IPS-18c (cell line): Measurements from ENCODE around the gene PFKFB4.

ENCODE experiments used
- H3K4me3 ChIP-seq: 2 replicates; pipeline ENCODE4 v1.7.0; 2013; ENCODE audit warnings: low read depth, mild to moderate bottlenecking, low read length, moderate library complexity; ENCODE audit not compliant: insufficient read depth
- H3K9me3 ChIP-seq: one replicate; pipeline ENCODE4 v1.6.1; 2013; ENCODE audit warnings: mild to moderate bottlenecking, low read length, moderate library complexity; ENCODE audit not compliant: control insufficient read depth, insufficient read depth

The PFKFB4 gene

DNA sequence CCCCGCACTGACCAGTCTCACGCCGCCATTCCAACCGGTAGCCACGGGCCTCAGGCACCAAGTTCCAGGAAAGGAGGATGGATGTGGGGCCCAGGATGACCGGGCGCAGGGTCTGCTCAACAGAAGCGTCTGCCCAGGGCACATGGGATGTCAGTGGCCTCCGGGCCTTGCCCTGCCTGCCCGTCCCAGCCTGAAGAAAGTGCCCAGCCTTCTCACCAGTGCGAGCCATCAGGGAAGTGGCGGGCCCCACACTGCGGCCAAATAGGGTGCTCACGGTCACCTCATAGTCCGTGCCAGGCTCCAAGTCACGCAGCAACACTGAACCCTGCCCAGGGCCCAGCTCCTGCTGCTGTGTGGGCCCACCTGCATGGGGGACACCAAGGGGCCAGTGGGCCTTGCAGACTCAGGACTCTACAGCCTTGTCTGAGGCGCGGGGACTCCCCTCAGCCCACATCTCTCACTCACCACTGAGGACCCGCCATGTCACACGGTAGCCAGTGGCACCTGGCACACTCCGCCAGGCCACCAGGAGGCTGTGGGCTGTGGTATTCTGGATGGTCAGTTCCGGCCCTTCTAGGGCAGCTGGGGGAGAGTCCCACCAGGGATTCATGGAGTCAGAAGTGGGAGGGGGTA, 35.4 kb upstream of the PFKFB4 start:
- H3K9me3 ChIP-seq = peaks cover 2% of the 10 kb centered on the region
- H3K4me3 ChIP-seq = no peak overlapping the region

GRCh38 chr3:48591436-48591835, 34.8 kb upstream of the PFKFB4 start:
- Histone ChIP-seq H3K9me3 (peaks cover 2% of the 10 kb centered on the region), H3K4me3 (no peak overlapping the region)

- H3K4me3 ChIP-seq = no peak overlapping the region
- peaks cover 2% of the 10 kb centered on the region for H3K9me3 ChIP-seq
Measured at GRCh38 chr3:48588230-48588629, 31.6 kb upstream of the PFKFB4 start.

DNA sequence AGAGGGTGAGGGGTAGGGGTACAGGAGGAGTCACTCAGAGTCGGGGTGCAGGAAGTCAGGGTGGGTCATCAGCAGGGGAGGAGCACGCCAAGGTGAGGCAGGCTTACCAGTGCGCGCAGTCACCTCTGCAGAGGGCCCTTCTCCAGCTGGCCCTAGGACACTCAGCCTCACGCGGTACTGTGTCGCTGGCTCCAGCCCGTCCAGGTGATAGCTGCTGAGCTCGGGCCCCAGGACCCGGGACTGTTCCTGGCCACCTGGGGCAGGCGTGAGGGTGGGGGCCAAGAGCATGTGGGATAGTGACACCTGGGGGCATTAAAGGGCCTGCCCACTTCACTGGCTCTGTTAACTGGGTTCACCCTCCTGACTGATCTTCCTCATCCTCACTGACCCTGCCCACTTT, 31.1 kb upstream of the PFKFB4 start:
- no peak overlapping the region for H3K4me3 ChIP-seq
- peaks cover 2% of the 10 kb centered on the region for H3K9me3 ChIP-seq

- H3K9me3 ChIP-seq = no peaks in the 10 kb centered on the region
Measured at GRCh38 chr3:48585411-48585810, 28.8 kb upstream of the PFKFB4 start.

GRCh38 chr3:48584836-48585235, 28.2 kb upstream of the PFKFB4 start:
- no peak overlapping the region for H3K4me3 ChIP-seq

More at GRCh38 chr3:48585411-48585810, 28.8 kb upstream of the PFKFB4 start:
- no peak overlapping the region for H3K4me3 ChIP-seq

GRCh38 chr3:48581621-48582481, 25.2 kb upstream of the PFKFB4 start:
- H3K4me3 ChIP-seq = no peak overlapping the region
- no peaks in the 10 kb centered on the region for H3K9me3 ChIP-seq

More at GRCh38 chr3:48584836-48585235, 28.2 kb upstream of the PFKFB4 start:
- H3K9me3 ChIP-seq = no peaks in the 10 kb centered on the region

DNA sequence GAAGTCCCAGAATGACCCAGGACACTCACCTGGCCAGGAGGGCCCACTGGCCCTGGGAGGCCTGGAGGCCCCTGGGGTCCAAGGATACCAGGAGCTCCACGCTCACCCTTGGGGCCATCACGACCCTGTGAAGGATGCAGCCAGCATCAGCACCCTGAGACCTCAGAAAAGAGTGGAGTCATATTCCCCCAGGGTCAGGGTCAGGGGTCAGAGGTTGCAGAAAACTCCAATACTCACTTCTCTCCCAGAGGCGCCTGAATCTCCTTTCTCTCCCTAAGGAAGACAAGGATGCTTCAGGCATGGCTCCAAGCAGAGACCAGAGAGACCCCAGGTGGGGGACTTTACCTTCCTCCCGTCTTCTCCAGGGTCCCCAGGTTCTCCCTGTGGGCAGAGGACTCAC, 20.0 kb upstream of the PFKFB4 start:
- Histone ChIP-seq H3K9me3 (no peaks in the 10 kb centered on the region), H3K4me3 (no peak overlapping the region)

GRCh38 chr3:48575366-48575765, 18.8 kb upstream of the PFKFB4 start:
- Histone ChIP-seq H3K4me3 (no peak overlapping the region), H3K9me3 (no peaks in the 10 kb centered on the region)

DNA sequence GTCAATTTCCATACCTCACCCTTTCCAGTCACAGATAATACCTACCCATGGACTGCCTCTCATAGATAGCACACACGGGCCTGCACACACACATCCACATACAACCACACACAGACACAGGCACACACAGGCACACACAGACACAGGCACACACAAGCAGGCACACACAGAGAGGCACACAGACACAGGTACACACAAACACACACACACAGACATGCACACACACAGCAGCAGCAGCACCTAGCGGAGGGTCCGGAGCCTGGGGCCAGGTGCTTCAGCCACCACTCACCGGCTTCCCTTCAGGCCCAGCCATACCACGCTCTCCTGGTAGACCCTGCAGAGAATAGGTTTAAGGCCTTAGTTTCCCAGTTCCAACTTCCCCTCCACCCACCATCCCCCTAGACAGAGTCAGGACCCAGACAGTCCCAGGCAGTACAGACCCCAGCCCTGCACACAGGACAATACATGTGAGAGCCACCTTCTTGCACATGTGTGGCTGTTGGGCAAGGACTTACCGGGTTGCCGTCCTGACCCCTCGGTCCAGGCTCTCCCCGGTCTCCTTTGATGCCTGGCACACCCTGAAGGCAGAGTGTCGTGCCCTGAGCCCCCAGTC, 17.5 kb upstream of the PFKFB4 start:
- Histone ChIP-seq H3K4me3 (no peak overlapping the region), H3K9me3 (no peaks in the 10 kb centered on the region)

DNA sequence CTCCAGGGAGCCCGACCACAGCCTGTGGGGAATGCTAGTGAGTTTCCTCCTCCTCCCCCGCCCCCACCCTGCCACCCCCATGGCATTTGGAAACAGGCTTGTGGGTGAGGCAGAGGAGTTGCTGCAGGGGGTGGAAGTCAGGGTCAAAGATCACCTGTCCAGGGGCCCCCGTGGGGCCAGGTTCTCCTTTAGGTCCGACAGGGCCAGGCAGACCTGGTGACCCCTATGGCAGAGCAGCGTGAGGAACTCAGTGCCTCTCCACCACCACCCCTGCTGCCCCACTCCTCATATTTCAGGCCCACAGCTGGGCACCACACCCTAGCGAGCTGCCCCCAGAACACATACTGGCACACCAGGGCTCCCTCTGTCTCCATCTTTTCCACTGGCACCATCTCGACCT, 15.9 kb upstream of the PFKFB4 start:
- no peaks in the 10 kb centered on the region for H3K9me3 ChIP-seq
- H3K4me3 ChIP-seq = no peak overlapping the region

DNA sequence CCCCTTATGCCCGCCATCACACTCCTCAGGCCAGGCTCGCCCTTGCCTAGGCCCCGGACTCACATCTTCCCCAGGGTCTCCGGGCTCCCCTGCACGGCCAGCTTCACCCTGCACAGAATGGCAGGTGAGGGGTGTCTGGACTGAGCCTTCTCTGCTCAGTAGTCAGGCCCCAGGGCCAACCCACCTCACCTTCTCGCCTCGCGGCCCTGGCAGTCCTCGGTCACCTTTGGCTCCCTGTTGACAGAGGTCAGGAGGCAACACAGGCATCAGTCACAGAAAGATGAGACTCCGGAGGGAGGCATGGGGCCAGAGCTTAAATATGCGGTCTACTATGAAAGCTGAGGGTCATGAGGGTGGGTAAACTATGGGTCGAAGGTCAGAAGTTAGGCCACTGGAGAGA, 15.3 kb upstream of the PFKFB4 start:
- H3K4me3 ChIP-seq = no peak overlapping the region
- H3K9me3 ChIP-seq = no peaks in the 10 kb centered on the region

DNA sequence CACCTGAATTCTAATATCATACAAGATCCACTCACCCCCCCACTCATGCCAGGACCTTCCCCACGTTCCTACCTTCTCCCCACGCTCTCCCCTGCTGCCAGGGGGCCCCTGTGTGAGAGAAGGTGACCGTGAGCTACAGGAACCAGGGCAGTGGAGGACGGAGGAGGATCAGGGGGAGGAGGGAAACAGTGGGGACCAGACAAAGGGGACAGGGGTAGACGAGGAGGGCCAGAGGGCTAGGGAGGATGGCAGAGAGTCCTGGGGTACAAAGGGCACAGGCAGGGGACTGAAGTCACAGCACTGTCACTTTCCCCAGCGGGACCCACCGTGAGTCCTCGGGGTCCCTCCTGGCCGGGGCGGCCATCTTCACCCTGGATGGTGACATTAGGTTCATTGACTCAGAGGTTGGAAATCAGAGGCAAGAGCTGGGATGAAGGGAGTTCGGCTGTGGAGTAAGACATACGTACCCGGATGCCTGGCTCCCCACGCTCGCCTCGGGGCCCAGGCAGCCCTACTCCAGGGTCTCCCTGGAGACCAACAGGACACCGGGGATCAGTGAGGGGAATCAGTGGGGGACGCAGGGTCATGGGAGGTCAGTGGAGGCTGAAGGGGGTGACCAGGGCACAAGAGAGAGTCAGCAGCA, 13.3 kb upstream of the PFKFB4 start:
- Histone ChIP-seq H3K9me3 (no peaks in the 10 kb centered on the region), H3K4me3 (no peak overlapping the region)

GRCh38 chr3:48569400-48569799, 12.8 kb upstream of the PFKFB4 start:
- no peaks in the 10 kb centered on the region for H3K9me3 ChIP-seq

DNA sequence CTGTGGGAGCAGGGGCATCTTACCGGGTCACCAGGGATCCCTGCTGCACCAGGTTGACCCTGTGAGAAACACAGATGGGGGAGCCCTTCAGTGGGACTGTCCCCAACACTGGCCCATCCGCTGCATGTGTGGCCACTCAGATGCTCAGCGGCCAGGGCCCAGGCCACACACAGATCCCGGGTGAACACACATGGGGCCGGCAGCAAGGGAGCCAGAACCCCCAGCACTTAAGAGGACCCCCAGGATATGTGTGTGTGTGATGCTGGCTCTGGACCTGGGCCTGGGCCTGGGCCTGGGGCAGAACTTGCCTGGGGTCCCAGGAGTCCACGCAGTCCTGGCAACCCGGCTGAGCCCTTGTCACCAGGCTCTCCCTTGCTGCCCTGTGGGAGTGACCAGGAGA, 11.9 kb upstream of the PFKFB4 start:
- Histone ChIP-seq H3K4me3 (no peak overlapping the region), H3K9me3 (no peaks in the 10 kb centered on the region)

More at GRCh38 chr3:48569400-48569799, 12.8 kb upstream of the PFKFB4 start:
- no peak overlapping the region for H3K4me3 ChIP-seq

DNA sequence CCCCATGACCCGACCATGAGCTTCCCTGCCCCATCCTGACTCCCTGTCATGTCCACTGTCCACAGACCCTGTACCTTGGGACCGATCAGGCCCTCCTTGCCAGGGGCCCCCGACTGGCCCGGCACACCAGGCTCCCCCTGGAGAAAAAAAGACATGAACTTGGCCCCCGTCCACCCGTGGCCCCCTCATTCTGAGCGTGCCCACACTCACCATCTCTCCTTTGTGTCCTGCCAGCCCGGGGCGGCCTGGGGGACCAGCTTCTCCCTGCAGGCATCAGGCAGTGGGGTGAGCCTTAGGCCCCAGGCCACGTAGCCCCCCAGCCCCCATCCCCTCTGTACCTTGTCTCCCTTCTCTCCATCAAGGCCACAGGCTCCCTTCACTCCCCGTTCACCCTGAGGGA, 10.9 kb upstream of the PFKFB4 start:
- Histone ChIP-seq H3K9me3 (no peaks in the 10 kb centered on the region), H3K4me3 (no peak overlapping the region)

GRCh38 chr3:48567090-48567489, 10.5 kb upstream of the PFKFB4 start:
- no peak overlapping the region for H3K4me3 ChIP-seq
- H3K9me3 ChIP-seq = no peaks in the 10 kb centered on the region

DNA sequence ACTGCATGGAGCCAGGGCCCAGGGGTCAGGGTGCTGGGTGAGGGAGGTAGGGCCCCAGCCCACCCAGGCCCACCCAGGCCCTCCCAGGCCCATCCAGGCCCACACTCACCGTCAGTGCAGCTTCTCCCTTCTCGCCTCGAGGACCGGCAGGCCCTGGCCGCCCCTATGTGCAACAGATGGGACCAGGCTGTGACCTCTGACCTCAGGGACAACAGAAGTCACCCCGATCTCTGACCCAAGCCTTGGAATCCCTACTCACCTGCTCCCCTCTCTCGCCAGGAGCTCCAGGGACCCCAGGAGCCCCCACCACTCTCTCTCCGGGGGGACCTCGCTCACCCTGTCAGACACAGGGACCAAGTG, 9.8 kb upstream of the PFKFB4 start:
- Histone ChIP-seq H3K9me3 (no peaks in the 10 kb centered on the region), H3K4me3 (no peak overlapping the region)
